Measurements from ENCODE around the gene PCDHA2. TPM values are rescaled to one million over a fixed set of nuclear protein-coding genes. Genes with fewer than 3 reads are reported as not detected.

The PCDHA2 gene
- total and polyA plus RNA-seq, 2 of the 13 experiments (the other 11 are each of a cell fraction or from before 2014, with no cell fraction given) = not detected

DNA sequence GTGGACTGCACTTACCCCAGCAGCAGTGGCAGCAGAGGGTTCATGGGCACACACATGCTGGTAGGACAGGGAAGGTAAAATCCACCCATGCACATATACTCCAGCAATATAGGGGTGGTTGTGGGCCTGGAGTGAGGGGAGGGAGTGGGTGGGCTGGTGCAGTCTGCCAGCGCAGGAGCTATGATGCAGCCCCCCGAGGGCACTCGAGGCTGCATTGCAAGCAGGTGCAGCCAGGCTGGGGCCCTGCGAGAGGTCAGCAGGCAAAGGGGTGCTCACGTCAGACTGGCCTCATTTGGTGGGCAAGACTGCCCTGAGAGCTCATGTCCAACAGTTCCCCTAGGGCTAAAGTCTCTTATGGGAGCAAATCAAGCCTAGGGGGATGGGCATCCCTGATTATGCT, 41.1 kb upstream of the PCDHA2 start:
- BruUV-seq (replicated peaks) = no TSS peak
- ATAC-seq (no peak), FAIRE-seq (no peak), DNase-seq (ENCODE audit: low spot score) (no peak)
- Histone ChIP-seq H3K27ac (ENCODE audit: extremely low read length, insufficient read depth, low read length) (no peak overlapping the region), H2AFZ (ENCODE audit: low read length) (no peak overlapping the region), H3K9me3 (ENCODE audit: low read length) (peaks cover 37% of the 10 kb centered on the region), H3K36me3 (replicated peaks in 1 of 2; ENCODE audit: control insufficient read depth in 1 of 2, insufficient read depth in 2 of 2, low read length in 2 of 2) (no peaks in the 10 kb centered on the region), H3K4me1 (ENCODE audit: insufficient read depth, low read length) (no peaks in the 10 kb centered on the region), H3K9ac (ENCODE audit: insufficient read depth, low read depth, low read length) (no peak overlapping the region), H3K79me2 (ENCODE audit: insufficient read depth, low read length) (no peaks in the 10 kb centered on the region), H3K27me3 (ENCODE audit: control insufficient read depth in 1 of 2, insufficient read depth in 2 of 2, low read length in 2 of 2) (no peaks in the 10 kb centered on the region), H3K4me2 (ENCODE audit: low read depth, low read length) (no peak overlapping the region), H4K20me1 (ENCODE audit: insufficient read depth, low read length) (no peaks in the 10 kb centered on the region), H3K4me3 (replicated peaks in 1 of 3; ENCODE audit: insufficient read depth in 1 of 3, low read depth in 2 of 3, low read length in 3 of 3) (no peak overlapping the region)
- WGBS (ENCODE audit: low lambda C conversion rate) = 0% methylated on average over 3 of the region's 5 CpGs
- in situ Hi-C loops (cut with HindIII; ENCODE audit: extremely low pct_ligation_motif_present, low pct_unique_long_range_greater_than_20kb) = loop anchor here (25.0 kb wide), 1 partner anchor 509 kb away; no protein-coding TSS in a partner anchor
- POLR2A ChIA-PET = no interaction called here
- CTCF ChIA-PET (ENCODE audit: low intra/inter-chr PET ratio, low total read pairs) = no interaction called here
- intact Hi-C loops (cut with micrococcal nuclease; ENCODE audit: unreplicated experiment) = no loop called here
- TF ChIP-seq, protein P1, sequence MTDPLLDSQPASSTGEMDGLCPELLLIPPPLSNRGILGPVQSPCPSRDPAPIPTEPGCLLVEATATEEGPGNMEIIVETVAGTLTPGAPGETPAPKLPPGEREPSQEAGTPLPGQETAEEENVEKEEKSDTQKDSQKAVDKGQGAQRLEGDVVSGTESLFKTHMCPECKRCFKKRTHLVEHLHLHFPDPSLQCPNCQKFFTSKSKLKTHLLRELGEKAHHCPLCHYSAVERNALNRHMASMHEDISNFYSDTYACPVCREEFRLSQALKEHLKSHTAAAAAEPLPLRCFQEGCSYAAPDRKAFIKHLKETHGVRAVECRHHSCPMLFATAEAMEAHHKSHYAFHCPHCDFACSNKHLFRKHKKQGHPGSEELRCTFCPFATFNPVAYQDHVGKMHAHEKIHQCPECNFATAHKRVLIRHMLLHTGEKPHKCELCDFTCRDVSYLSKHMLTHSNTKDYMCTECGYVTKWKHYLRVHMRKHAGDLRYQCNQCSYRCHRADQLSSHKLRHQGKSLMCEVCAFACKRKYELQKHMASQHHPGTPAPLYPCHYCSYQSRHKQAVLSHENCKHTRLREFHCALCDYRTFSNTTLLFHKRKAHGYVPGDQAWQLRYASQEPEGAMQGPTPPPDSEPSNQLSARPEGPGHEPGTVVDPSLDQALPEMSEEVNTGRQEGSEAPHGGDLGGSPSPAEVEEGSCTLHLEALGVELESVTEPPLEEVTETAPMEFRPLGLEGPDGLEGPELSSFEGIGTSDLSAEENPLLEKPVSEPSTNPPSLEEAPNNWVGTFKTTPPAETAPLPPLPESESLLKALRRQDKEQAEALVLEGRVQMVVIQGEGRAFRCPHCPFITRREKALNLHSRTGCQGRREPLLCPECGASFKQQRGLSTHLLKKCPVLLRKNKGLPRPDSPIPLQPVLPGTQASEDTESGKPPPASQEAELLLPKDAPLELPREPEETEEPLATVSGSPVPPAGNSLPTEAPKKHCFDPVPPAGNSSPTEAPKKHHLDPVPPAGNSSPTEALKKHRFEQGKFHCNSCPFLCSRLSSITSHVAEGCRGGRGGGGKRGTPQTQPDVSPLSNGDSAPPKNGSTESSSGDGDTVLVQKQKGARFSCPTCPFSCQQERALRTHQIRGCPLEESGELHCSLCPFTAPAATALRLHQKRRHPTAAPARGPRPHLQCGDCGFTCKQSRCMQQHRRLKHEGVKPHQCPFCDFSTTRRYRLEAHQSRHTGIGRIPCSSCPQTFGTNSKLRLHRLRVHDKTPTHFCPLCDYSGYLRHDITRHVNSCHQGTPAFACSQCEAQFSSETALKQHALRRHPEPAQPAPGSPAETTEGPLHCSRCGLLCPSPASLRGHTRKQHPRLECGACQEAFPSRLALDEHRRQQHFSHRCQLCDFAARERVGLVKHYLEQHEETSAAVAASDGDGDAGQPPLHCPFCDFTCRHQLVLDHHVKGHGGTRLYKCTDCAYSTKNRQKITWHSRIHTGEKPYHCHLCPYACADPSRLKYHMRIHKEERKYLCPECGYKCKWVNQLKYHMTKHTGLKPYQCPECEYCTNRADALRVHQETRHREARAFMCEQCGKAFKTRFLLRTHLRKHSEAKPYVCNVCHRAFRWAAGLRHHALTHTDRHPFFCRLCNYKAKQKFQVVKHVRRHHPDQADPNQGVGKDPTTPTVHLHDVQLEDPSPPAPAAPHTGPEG (CRISPR knock-in tag; IDR thresholded peaks at IDR 0.05) = no peak
- TF ChIP-seq, protein P2, sequence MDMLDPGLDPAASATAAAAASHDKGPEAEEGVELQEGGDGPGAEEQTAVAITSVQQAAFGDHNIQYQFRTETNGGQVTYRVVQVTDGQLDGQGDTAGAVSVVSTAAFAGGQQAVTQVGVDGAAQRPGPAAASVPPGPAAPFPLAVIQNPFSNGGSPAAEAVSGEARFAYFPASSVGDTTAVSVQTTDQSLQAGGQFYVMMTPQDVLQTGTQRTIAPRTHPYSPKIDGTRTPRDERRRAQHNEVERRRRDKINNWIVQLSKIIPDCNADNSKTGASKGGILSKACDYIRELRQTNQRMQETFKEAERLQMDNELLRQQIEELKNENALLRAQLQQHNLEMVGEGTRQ (IDR thresholded peaks at IDR 0.05; ENCODE audit: low read depth, low read length) = no peak
- TF ChIP-seq, protein P2 (CRISPR knock-in tag; IDR thresholded peaks at IDR 0.05; ENCODE audit: borderline replicate concordance) = no peak
- TF ChIP-seq, protein P3, sequence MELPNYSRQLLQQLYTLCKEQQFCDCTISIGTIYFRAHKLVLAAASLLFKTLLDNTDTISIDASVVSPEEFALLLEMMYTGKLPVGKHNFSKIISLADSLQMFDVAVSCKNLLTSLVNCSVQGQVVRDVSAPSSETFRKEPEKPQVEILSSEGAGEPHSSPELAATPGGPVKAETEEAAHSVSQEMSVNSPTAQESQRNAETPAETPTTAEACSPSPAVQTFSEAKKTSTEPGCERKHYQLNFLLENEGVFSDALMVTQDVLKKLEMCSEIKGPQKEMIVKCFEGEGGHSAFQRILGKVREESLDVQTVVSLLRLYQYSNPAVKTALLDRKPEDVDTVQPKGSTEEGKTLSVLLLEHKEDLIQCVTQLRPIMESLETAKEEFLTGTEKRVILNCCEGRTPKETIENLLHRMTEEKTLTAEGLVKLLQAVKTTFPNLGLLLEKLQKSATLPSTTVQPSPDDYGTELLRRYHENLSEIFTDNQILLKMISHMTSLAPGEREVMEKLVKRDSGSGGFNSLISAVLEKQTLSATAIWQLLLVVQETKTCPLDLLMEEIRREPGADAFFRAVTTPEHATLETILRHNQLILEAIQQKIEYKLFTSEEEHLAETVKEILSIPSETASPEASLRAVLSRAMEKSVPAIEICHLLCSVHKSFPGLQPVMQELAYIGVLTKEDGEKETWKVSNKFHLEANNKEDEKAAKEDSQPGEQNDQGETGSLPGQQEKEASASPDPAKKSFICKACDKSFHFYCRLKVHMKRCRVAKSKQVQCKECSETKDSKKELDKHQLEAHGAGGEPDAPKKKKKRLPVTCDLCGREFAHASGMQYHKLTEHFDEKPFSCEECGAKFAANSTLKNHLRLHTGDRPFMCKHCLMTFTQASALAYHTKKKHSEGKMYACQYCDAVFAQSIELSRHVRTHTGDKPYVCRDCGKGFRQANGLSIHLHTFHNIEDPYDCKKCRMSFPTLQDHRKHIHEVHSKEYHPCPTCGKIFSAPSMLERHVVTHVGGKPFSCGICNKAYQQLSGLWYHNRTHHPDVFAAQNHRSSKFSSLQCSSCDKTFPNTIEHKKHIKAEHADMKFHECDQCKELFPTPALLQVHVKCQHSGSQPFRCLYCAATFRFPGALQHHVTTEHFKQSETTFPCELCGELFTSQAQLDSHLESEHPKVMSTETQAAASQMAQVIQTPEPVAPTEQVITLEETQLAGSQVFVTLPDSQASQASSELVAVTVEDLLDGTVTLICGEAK (IDR thresholded peaks at IDR 0.05) = no peak
- TF ChIP-seq, protein P3 (CRISPR knock-in tag; IDR thresholded peaks at IDR 0.05) = no peak
- no peak for TF ChIP-seq FLYWCH1 (CRISPR knock-in tag; IDR thresholded peaks at IDR 0.05)
- TF ChIP-seq ZSCAN12 (CRISPR knock-in tag; IDR thresholded peaks at IDR 0.05) = no peak
- no peak for TF ChIP-seq NR2F2 (IDR thresholded peaks at IDR 0.05; ENCODE audit: borderline replicate concordance, low read depth)
